OCI-LY1 (cell line): Measurements from ENCODE around the gene AATK.

ENCODE experiments used
- H2AFZ ChIP-seq: fragments of 200-600 bp; sonication (generic), shearing (Covaris generic); 2 replicates; pipeline ENCODE4 v1.6.0; 2014; ENCODE audit warnings: antibody characterized with exemption, mild to moderate bottlenecking, low read length
- H3F3A ChIP-seq: fragments of 200-600 bp; sonication (generic), shearing (Covaris generic); 2 replicates; pipeline ENCODE4 v1.6.0; 2014; ENCODE audit warnings: mild to moderate bottlenecking, antibody characterized with exemption, low read length, moderate library complexity; ENCODE audit not compliant: insufficient read depth
- H3K27ac ChIP-seq: fragments of 200-600 bp; sonication (generic); 2 replicates; pipeline ENCODE4 v1.5.1; 2014; ENCODE audit warnings: low read length, mixed run types, mild to moderate bottlenecking, low read depth; ENCODE audit not compliant: poor library complexity, severe bottlenecking
- H3K27me3 ChIP-seq: fragments of 200-600 bp; sonication (generic); 2 replicates; pipeline ENCODE4 v1.6.0; 2014; ENCODE audit warnings: antibody characterized with exemption, mild to moderate bottlenecking, low read length, moderate library complexity; ENCODE audit not compliant: insufficient read depth
- H3K36me3 ChIP-seq: fragments of 200-600 bp; sonication (generic); 2 replicates; pipeline ENCODE4 v1.6.1; 2014; ENCODE audit warnings: mild to moderate bottlenecking, antibody characterized with exemption, low read length, moderate library complexity, mixed read lengths; ENCODE audit not compliant: insufficient read depth
- H3K4me1 ChIP-seq: fragments of 200-600 bp; sonication (generic); 2 replicates; pipeline ENCODE4 v1.5.1; 2014; ENCODE audit warnings: mild to moderate bottlenecking, low read length, moderate library complexity; ENCODE audit not compliant: insufficient read depth, severe bottlenecking
- H3K4me2 ChIP-seq: fragments of 200-600 bp; sonication (generic), shearing (Covaris generic); 2 replicates; pipeline ENCODE4 v1.6.1; 2014; ENCODE audit warnings: low read length
- H3K4me3 ChIP-seq: fragments of 200-600 bp; sonication (generic); 2 replicates; pipeline ENCODE4 v1.5.1; 2014; ENCODE audit warnings: low read length, low read depth, mild to moderate bottlenecking, mixed read lengths; ENCODE audit not compliant: poor library complexity, severe bottlenecking
- H3K79me2 ChIP-seq: fragments of 200-600 bp; shearing (Covaris generic); 2 replicates; pipeline ENCODE4 v1.6.1; 2016; ENCODE audit warnings: mixed run types, low read length, mixed read lengths; ENCODE audit not compliant: insufficient read depth
- H3K9ac ChIP-seq: fragments of 200-600 bp; sonication (generic), shearing (Covaris generic); 2 replicates; pipeline ENCODE4 v1.6.1; 2014; ENCODE audit warnings: mild to moderate bottlenecking, low read length, mixed read lengths
- H3K9me2 ChIP-seq: fragments of 200-600 bp; sonication (generic), shearing (Covaris generic); 2 replicates; pipeline ENCODE4 v1.6.1; 2014; ENCODE audit warnings: low read depth, mild to moderate bottlenecking, low read length, mixed read lengths
- H3K9me3 ChIP-seq: fragments of 200-600 bp; shearing (Covaris generic); 2 replicates; pipeline ENCODE4 v1.6.1; 2014; ENCODE audit warnings: low read length, mixed read lengths
- H4K20me1 ChIP-seq: fragments of 200-600 bp; sonication (generic), shearing (Covaris generic); 2 replicates; pipeline ENCODE4 v1.6.0; 2016; ENCODE audit warnings: mild to moderate bottlenecking, low read length; ENCODE audit not compliant: insufficient read depth
- CTCF ChIP-seq: fragments of 200-600 bp; sonication (generic), shearing (Covaris generic); IDR thresholded peaks from 2 replicates; pipeline ENCODE4 v1.5.1; 2017; ENCODE audit warnings: mild to moderate bottlenecking, antibody characterized with exemption, low read length, moderate library complexity, mixed read lengths
- EZH2 ChIP-seq: fragments of 200-600 bp; sonication (generic), shearing (Covaris generic); IDR thresholded peaks from 2 replicates; pipeline ENCODE4 v1.8.0; 2017; ENCODE audit warnings: borderline replicate concordance, mixed run types, mild to moderate bottlenecking, antibody characterized with exemption, low read length, moderate library complexity, mixed read lengths

The AATK gene

GRCh38 chr17:81179220-81179619, 13.2 kb upstream of the AATK start:
- no peak for TF ChIP-seq CTCF
- no peak for TF ChIP-seq EZH2
- Histone ChIP-seq H3K9me3 (peaks cover 10% of the 10 kb centered on the region), H4K20me1 (no peaks in the 10 kb centered on the region), H3K79me2 (no peaks in the 10 kb centered on the region), H3F3A (no peaks in the 10 kb centered on the region), H3K9ac (no peak overlapping the region), H2AFZ (no peak overlapping the region), H3K9me2 (no peaks in the 10 kb centered on the region), H3K4me2 (no peak overlapping the region), H3K27me3 (peaks cover 18% of the 10 kb centered on the region), H3K36me3 (no peaks in the 10 kb centered on the region; the same call in 1 of the 2 replicates), H3K4me3 (no peak overlapping the region), H3K4me1 (no peaks in the 10 kb centered on the region), H3K27ac (no peak overlapping the region)

- peaks cover 10% of the 10 kb centered on the region for H3K9me3 ChIP-seq
- no peaks in the 10 kb centered on the region for H3K9me2 ChIP-seq
- no peak overlapping the region for H3K4me2 ChIP-seq
- H4K20me1 ChIP-seq = no peaks in the 10 kb centered on the region
- H3K4me1 ChIP-seq = no peaks in the 10 kb centered on the region
- H3F3A ChIP-seq = no peaks in the 10 kb centered on the region
- peaks cover 14% of the 10 kb centered on the region for H3K27me3 ChIP-seq
- no peak overlapping the region for H3K4me3 ChIP-seq
- H3K9ac ChIP-seq = no peak overlapping the region
- no peak overlapping the region for H2AFZ ChIP-seq
- no peak overlapping the region for H3K27ac ChIP-seq
- no peak for TF ChIP-seq EZH2
- no peaks in the 10 kb centered on the region; the same call in 1 of the 2 replicates for H3K36me3 ChIP-seq
- H3K79me2 ChIP-seq = no peaks in the 10 kb centered on the region
Measured at GRCh38 chr17:81178136-81179091, 12.4 kb upstream of the AATK start.

- no peaks in the 10 kb centered on the region for H3K9me2 ChIP-seq
- peaks cover 10% of the 10 kb centered on the region for H3K9me3 ChIP-seq
- no peak for TF ChIP-seq EZH2
- no peak for TF ChIP-seq CTCF
- H3K27me3 ChIP-seq = peaks cover 14% of the 10 kb centered on the region; the same call in 1 of the 2 replicates
- no peak overlapping the region for H3K4me2 ChIP-seq
- no peak overlapping the region for H2AFZ ChIP-seq
- no peaks in the 10 kb centered on the region; the same call in 1 of the 2 replicates for H3K36me3 ChIP-seq
- H3K4me1 ChIP-seq = no peaks in the 10 kb centered on the region
- H3K4me3 ChIP-seq = no peak overlapping the region
- H3K9ac ChIP-seq = no peak overlapping the region
- H3F3A ChIP-seq = no peaks in the 10 kb centered on the region
- H3K79me2 ChIP-seq = no peaks in the 10 kb centered on the region
- no peak overlapping the region for H3K27ac ChIP-seq
- H4K20me1 ChIP-seq = no peaks in the 10 kb centered on the region
Measured at GRCh38 chr17:81176666-81177065, 10.6 kb upstream of the AATK start.
